HUES48 (cell line): ENCODE data around the gene SLC16A11.
"Not testable (repeated sequence)": the region's sequence is repeated elsewhere in the genome, so short reads cannot be mapped to it uniquely, and the experiment has no call there.

ENCODE experiments used
- H3K27ac ChIP-seq: one replicate; pipeline ENCODE4 v1.7.0; 2013; ENCODE audit warnings: low read depth, low read length, inconsistent platforms
- H3K27me3 ChIP-seq: 2 replicates; pipeline ENCODE4 v1.6.1; 2013; ENCODE audit warnings: mild to moderate bottlenecking, low read length; ENCODE audit not compliant: control insufficient read depth, insufficient read depth
- H3K36me3 ChIP-seq: 2 replicates; pipeline ENCODE4 v1.6.1; 2013; ENCODE audit warnings: low read length; ENCODE audit not compliant: control insufficient read depth, insufficient read depth
- H3K4me1 ChIP-seq: 2 replicates; pipeline ENCODE4 v1.6.1; 2013; ENCODE audit warnings: mild to moderate bottlenecking, low read length; ENCODE audit not compliant: control insufficient read depth, insufficient read depth
- H3K4me3 ChIP-seq: 2 replicates; pipeline ENCODE4 v1.5.1; 2013; ENCODE audit warnings: mild to moderate bottlenecking, low read depth, low read length
- H3K9ac ChIP-seq: 2 replicates; pipeline ENCODE4 v1.6.1; 2013; ENCODE audit warnings: mild to moderate bottlenecking, low read depth, low read length, moderate library complexity
- H3K9me3 ChIP-seq: 2 replicates; pipeline ENCODE4 v1.6.1; 2013; ENCODE audit warnings: low read length; ENCODE audit not compliant: control insufficient read depth, insufficient read depth

SLC16A11 gene

GRCh38 chr17:7043497-7044198, at the start of gene SLC16A11:
Gene SLC16A11 (minus strand): TSS chr17:7044092. CDS start chr17:7043513, 579 bp downstream.
- Histone ChIP-seq H3K4me1 (peaks cover 19% of the 10 kb centered on the region), H3K9ac (no peak within 1 kb of the TSS), H3K27me3 (peaks cover 49% of the 10 kb centered on the region), H3K9me3 (no peaks in the 10 kb centered on the region), H3K4me3 (peak within 1 kb of the TSS; percentile 69), H3K27ac (no peak within 1 kb of the TSS), H3K36me3 (no peaks in the 10 kb centered on the region)

- H3K36me3 ChIP-seq, result not testable (repeated sequence)
Measured at GRCh38 chr17:7091311-7092005, 47.6 kb upstream of the SLC16A11 start.

GRCh38 chr17:7089570-7089969, 45.7 kb upstream of the SLC16A11 start:
- H3K4me1 ChIP-seq, H3K9ac ChIP-seq, H3K4me3 ChIP-seq, H3K27me3 ChIP-seq, H3K9me3 ChIP-seq, H3K36me3 ChIP-seq, H3K27ac ChIP-seq: not testable (repeated sequence)

More at GRCh38 chr17:7091311-7092005, 47.6 kb upstream of the SLC16A11 start:
- H3K27ac ChIP-seq, H3K27me3 ChIP-seq, H3K4me3 ChIP-seq, H3K4me1 ChIP-seq, H3K9me3 ChIP-seq, H3K9ac ChIP-seq: not testable (repeated sequence)

GRCh38 chr17:7088442-7088841, 44.5 kb upstream of the SLC16A11 start:
- H3K4me1 ChIP-seq, H3K4me3 ChIP-seq, H3K9ac ChIP-seq: not testable (repeated sequence)

GRCh38 chr17:7084088-7084487, 40.2 kb upstream of the SLC16A11 start:
- no peak overlapping the region for H3K9ac ChIP-seq

More at GRCh38 chr17:7088442-7088841, 44.5 kb upstream of the SLC16A11 start:
- H3K27me3 ChIP-seq, H3K27ac ChIP-seq, H3K36me3 ChIP-seq, H3K9me3 ChIP-seq: not testable (repeated sequence)

GRCh38 chr17:7083592-7083991, 39.7 kb upstream of the SLC16A11 start:
- Histone ChIP-seq H3K27ac (no peak overlapping the region), H3K36me3 (no peaks in the 10 kb centered on the region), H3K27me3 (no peaks in the 10 kb centered on the region), H3K4me3 (no peak overlapping the region), H3K9ac (no peak overlapping the region), H3K4me1 (no peaks in the 10 kb centered on the region; the same call in 1 of the 2 replicates), H3K9me3 (no peaks in the 10 kb centered on the region)

More at GRCh38 chr17:7084088-7084487, 40.2 kb upstream of the SLC16A11 start:
- Histone ChIP-seq H3K27me3 (no peaks in the 10 kb centered on the region), H3K9me3 (no peaks in the 10 kb centered on the region), H3K4me3 (no peak overlapping the region), H3K4me1 (no peaks in the 10 kb centered on the region; the same call in 1 of the 2 replicates), H3K36me3 (no peaks in the 10 kb centered on the region), H3K27ac (no peak overlapping the region)

- Histone ChIP-seq H3K4me3 (no peak overlapping the region), H3K9me3 (no peaks in the 10 kb centered on the region), H3K27ac (no peak overlapping the region), H3K9ac (no peak overlapping the region), H3K27me3 (no peaks in the 10 kb centered on the region), H3K36me3 (no peaks in the 10 kb centered on the region), H3K4me1 (no peaks in the 10 kb centered on the region)
Measured at GRCh38 chr17:7081341-7082062, 37.6 kb upstream of the SLC16A11 start.

- H3K27ac ChIP-seq, result no peak overlapping the region
- H3K4me3 ChIP-seq, result no peak overlapping the region
- H3K9me3 ChIP-seq, result no peaks in the 10 kb centered on the region
- no peaks in the 10 kb centered on the region for H3K36me3 ChIP-seq
- H3K4me1 ChIP-seq, result no peaks in the 10 kb centered on the region
- H3K27me3 ChIP-seq, result no peaks in the 10 kb centered on the region
- H3K9ac ChIP-seq, result no peak overlapping the region
Measured at GRCh38 chr17:7080456-7081041, 36.7 kb upstream of the SLC16A11 start.

- no peak within 1 kb of the TSS for H3K4me3 ChIP-seq
- no peaks in the 10 kb centered on the region for H3K27me3 ChIP-seq
- H3K9me3 ChIP-seq, result no peaks in the 10 kb centered on the region
- no peaks in the 10 kb centered on the region for H3K36me3 ChIP-seq
- H3K27ac ChIP-seq, result no peak within 1 kb of the TSS
- H3K4me1 ChIP-seq, result no peaks in the 10 kb centered on the region
- H3K9ac ChIP-seq, result no peak within 1 kb of the TSS
Measured at GRCh38 chr17:7079581-7080455, 35.9 kb upstream of the SLC16A11 start, which contains the start of gene CLEC10A. Gene CLEC10A (minus strand): TSS chr17:7080251. CDS start chr17:7078812, 1,439 bp downstream.

GRCh38 chr17:7078711-7079110, 34.8 kb upstream of the SLC16A11 start:
- no peak overlapping the region for H3K4me3 ChIP-seq
- no peaks in the 10 kb centered on the region for H3K4me1 ChIP-seq
- H3K27me3 ChIP-seq, result no peaks in the 10 kb centered on the region
- H3K36me3 ChIP-seq, result no peaks in the 10 kb centered on the region
- no peaks in the 10 kb centered on the region for H3K9me3 ChIP-seq
- H3K27ac ChIP-seq, result no peak overlapping the region
- H3K9ac ChIP-seq, result no peak overlapping the region
